ENCODE data around the gene FLRT3.

Gene FLRT3

DNA sequence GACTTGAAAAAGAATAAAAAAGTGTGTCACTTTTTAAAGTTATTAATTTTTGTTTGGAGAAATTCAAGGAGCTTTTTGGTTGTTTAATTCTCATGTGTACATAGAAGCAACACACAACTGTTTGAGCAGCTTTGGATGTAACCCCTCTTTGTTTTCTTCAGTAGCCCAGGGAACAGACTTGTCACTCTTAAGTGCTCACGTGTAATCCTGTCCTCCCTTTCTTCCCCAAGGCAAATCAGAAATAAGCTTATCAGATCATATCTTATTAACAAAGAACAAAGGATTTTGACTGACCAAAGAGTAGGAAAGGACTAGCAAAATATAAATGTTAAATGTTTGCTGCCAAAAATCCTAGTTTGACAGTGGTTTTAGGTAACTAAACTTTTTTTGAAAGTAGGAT is 7.3 kb upstream of the FLRT3 start:
- CTCF ChIA-PET: no interaction called here
- no peak for DNase-seq (ENCODE audit: low read depth, low spot score)
- H3K4me3 ChIP-seq (ENCODE audit: low read depth, low read length): no peak overlapping the region
- POLR2A ChIA-PET: no interaction called here
- TF ChIP-seq, protein P1, sequence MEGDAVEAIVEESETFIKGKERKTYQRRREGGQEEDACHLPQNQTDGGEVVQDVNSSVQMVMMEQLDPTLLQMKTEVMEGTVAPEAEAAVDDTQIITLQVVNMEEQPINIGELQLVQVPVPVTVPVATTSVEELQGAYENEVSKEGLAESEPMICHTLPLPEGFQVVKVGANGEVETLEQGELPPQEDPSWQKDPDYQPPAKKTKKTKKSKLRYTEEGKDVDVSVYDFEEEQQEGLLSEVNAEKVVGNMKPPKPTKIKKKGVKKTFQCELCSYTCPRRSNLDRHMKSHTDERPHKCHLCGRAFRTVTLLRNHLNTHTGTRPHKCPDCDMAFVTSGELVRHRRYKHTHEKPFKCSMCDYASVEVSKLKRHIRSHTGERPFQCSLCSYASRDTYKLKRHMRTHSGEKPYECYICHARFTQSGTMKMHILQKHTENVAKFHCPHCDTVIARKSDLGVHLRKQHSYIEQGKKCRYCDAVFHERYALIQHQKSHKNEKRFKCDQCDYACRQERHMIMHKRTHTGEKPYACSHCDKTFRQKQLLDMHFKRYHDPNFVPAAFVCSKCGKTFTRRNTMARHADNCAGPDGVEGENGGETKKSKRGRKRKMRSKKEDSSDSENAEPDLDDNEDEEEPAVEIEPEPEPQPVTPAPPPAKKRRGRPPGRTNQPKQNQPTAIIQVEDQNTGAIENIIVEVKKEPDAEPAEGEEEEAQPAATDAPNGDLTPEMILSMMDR (IDR thresholded peaks at IDR 0.05; ENCODE audit: insufficient read depth, low read length, missing control alignments): no peak

DNA sequence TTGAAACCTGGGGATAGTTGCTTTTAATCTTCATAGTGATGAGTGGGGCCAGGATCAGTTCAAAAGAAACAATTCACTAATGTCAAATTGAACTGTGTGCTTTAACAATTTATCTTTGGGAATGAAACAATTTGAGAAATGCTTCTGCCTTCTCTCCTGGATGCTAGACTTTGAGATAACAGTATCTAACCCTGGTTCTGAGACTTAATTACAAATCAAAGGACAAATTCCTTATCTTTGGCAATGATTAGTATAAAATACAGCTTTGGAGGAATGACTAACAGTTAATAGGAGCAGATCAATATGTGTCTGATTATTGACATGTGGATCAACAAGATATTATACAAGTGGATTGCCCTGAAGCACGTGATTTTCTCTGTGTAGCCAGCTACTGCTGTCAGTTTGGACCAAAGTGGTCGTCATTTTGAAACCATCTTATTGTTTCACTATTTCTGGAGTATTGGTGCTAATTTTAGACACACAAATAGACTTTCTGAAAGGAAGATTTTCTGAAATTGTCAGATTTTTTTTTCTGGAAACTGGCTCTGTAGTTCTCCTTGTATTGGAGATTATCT is 6.2 kb upstream of the FLRT3 start:
- H3K4me3 ChIP-seq (ENCODE audit: low read depth, low read length): no peak overlapping the region
- ChIA-PET POLR2A (no interaction called here), CTCF (no interaction called here)
- DNase-seq (ENCODE audit: low read depth, low spot score): no peak
- TF ChIP-seq, protein P1 (IDR thresholded peaks at IDR 0.05; ENCODE audit: insufficient read depth, low read length, missing control alignments): no peak

DNA sequence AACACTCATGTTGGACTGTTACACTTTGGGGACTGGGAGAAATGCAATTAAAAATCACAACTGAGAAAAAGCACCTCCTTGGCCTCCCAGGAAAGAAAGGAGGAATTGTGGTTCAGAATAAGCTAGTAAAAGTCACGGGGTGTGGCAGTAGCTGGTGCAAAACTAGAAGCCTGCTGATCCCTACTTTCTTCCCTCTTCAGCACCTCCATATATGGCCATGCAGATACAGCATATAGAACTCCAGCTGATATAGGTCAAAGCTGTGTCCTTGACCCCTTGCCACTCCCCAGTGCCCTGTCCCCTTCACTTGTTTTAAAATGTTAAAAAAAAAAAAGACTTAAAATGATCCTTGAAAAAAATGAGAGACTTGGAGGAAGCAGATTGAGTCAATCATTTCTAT is 5.5 kb upstream of the FLRT3 start:
- CTCF ChIA-PET: no interaction called here
- POLR2A ChIA-PET: no interaction called here
- no peak for DNase-seq (ENCODE audit: low read depth, low spot score)
- H3K4me3 ChIP-seq (ENCODE audit: low read depth, low read length): no peak overlapping the region
- TF ChIP-seq, protein P1 (IDR thresholded peaks at IDR 0.05; ENCODE audit: insufficient read depth, low read length, missing control alignments): no peak

DNA sequence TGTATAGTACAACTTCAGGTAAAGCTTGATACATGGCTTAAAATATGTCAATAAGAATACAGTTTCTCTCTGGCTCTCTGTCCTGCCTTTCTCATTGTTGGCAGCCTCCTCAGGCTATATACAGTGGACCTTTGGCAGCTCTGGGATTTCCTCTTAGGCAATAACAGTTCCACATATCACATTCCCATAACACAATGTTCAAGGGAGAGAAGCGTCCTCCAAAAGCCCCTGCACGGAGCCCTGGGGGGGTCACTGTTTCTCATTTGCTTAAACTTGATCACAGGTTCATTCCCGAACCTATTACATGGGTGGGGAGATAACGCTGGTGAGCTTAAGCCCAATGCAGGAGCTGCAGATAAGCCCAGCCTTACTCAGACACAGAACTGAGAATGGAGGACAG is 4.4 kb upstream of the FLRT3 start:
- TF ChIP-seq, protein P1 (IDR thresholded peaks at IDR 0.05; ENCODE audit: insufficient read depth, low read length, missing control alignments): no peak
- ChIA-PET CTCF (no interaction called here), POLR2A (no interaction called here)
- DNase-seq (ENCODE audit: low read depth, low spot score): no peak
- H3K4me3 ChIP-seq (ENCODE audit: low read depth, low read length): no peak overlapping the region

DNA sequence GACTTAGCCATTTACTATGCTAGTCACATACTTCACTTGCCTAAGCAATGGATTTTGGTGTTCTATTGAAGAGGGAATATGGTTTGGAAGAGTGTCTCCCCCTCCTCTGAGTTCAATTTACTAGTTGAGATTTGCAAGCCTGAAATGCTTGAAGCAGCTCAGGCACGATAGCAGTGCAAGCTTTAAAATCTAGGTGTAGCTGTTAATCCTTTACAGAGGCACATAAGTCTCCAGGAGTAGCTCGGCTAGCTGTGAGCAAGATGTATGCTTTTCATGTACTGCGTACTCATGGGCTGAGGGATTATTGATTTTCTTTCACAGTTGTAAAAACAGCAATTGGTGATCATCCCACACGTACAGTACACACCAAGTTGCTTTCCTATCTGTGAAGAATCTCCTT is 726 bp downstream of the FLRT3 start:
- H3K4me3 ChIP-seq (ENCODE audit: low read depth, low read length): peak overlapping the region; percentile 63
- no peak for DNase-seq (ENCODE audit: low read depth, low spot score)
- TF ChIP-seq, protein P1 (IDR thresholded peaks at IDR 0.05; ENCODE audit: insufficient read depth, low read length, missing control alignments): no peak
- ChIA-PET CTCF (no interaction called here), POLR2A (interaction anchor here (1.1 kb wide), 1 partner anchor 1500 kb away, joined by 3 read pairs; no protein-coding TSS in a partner anchor)

DNA sequence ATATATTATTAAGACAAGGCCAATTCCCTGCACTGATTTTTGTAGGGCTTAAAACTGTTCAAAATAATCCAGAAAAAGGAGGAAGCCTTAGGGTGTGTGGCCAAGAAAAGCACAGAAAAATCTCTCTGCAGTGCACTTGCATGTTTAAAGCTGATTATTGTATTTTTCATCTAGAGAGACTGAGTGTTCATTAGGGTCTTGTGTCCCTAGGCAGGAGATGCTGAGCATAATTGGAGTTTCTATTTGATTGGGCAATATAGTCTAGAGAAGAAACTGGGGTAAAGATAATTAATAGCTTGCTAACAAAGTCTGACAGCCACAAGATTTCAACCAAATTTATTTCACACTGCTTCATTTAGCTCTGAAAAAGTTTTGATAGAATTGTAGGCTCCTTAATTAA is 2.4 kb downstream of the FLRT3 start:
- CTCF ChIA-PET: interaction anchor here (1.7 kb wide), 1 partner anchor 12 kb away, joined by 3 read pairs; no protein-coding TSS in a partner anchor
- TF ChIP-seq, protein P1 (IDR thresholded peaks at IDR 0.05; ENCODE audit: insufficient read depth, low read length, missing control alignments): no peak
- H3K4me3 ChIP-seq (ENCODE audit: low read depth, low read length): no peak overlapping the region
- DNase-seq (ENCODE audit: low read depth, low spot score): no peak
- POLR2A ChIA-PET: no interaction called here
